ENCODE measurements around the gene SLC8B1. TPM values are rescaled to one million over a fixed set of nuclear protein-coding genes. Genes with fewer than 3 reads are reported as not detected.

SLC8B1 gene
- total RNA-seq, 1 experiment from 2014 or later = 13.0 TPM

DNA sequence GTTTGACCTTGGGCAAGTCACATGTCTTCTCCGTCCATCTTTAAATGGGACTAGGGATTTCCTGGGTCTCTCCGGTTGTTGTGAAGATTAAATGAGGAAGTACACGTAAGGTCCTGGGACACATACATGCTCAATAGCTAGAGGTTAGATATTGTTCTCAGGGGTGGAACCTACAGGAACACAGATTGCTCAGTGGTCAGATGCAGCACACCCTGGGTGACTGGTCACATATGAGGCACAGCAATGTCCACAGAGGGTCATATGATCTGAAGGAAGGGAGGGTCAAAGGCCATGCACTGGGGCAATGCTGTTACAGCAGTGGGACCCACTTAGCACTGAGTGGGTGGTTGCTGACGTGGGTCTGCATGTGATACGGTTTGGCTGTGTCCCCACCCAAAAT, 11.4 kb upstream of the SLC8B1 start:
- Histone ChIP-seq H3K4me1 (no peaks in the 10 kb centered on the region), H3K9me3 (no peaks in the 10 kb centered on the region), H3K27me3 (replicated peaks; ENCODE audit: control insufficient read depth, insufficient read depth, low read length) (no peaks in the 10 kb centered on the region), H3K4me3 (ENCODE audit: low read depth, low read length) (no peak overlapping the region), H3K36me3 (ENCODE audit: control insufficient read depth, insufficient read depth, low read length) (no peaks in the 10 kb centered on the region)
- Mint-ChIP-seq H3K4me3 (ENCODE audit: unreplicated experiment) (no peak overlapping the region), H3K36me3 (ENCODE audit: insufficient read depth, unreplicated experiment) (no peaks in the 10 kb centered on the region), H3K27ac (ENCODE audit: unreplicated experiment) (no peak overlapping the region), H3K9me3 (ENCODE audit: unreplicated experiment) (no peaks in the 10 kb centered on the region), H3K27me3 (ENCODE audit: insufficient read depth, unreplicated experiment) (no peaks in the 10 kb centered on the region), H3K4me1 (ENCODE audit: low read depth, unreplicated experiment) (no peaks in the 10 kb centered on the region)
- DNase-seq = no peak
- intact Hi-C loops (cut with micrococcal nuclease; ENCODE audit: unreplicated experiment) = no loop called here
- ChIA-PET CTCF (no interaction called here), POLR2A (no interaction called here)
- TF ChIP-seq, protein P1, sequence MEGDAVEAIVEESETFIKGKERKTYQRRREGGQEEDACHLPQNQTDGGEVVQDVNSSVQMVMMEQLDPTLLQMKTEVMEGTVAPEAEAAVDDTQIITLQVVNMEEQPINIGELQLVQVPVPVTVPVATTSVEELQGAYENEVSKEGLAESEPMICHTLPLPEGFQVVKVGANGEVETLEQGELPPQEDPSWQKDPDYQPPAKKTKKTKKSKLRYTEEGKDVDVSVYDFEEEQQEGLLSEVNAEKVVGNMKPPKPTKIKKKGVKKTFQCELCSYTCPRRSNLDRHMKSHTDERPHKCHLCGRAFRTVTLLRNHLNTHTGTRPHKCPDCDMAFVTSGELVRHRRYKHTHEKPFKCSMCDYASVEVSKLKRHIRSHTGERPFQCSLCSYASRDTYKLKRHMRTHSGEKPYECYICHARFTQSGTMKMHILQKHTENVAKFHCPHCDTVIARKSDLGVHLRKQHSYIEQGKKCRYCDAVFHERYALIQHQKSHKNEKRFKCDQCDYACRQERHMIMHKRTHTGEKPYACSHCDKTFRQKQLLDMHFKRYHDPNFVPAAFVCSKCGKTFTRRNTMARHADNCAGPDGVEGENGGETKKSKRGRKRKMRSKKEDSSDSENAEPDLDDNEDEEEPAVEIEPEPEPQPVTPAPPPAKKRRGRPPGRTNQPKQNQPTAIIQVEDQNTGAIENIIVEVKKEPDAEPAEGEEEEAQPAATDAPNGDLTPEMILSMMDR (IDR thresholded peaks at IDR 0.05; ENCODE audit: insufficient read depth in 1 of 2, low read depth in 1 of 2, low read length in 1 of 2, severe bottlenecking in 1 of 2, unreplicated experiment in 1 of 2) = no peak
- no TSS peak for BruUV-seq (replicated peaks)

DNA sequence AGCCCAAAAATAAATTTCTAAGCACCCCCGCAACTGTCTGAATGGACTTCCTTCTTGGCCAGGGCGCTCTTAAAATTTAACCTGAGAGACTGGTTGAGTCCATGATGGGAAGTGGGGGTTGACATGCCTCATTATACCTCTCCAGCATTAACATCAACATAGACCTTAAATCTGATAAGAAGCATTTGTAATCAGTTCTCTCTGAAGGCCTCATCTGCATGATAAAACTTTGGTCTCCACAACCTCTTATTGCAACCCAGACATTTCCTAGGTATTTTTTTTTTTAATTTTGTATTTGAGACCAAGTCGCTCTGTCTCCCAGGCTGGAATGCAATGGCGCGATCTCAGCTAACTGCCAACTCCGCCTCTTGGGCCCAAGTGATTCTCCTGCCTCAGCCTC, 10.4 kb upstream of the SLC8B1 start:
- no TSS peak for BruUV-seq (replicated peaks)
- DNase-seq = no peak
- H3K27me3 Mint-ChIP-seq (ENCODE audit: insufficient read depth, unreplicated experiment) = no peaks in the 10 kb centered on the region
- CTCF ChIA-PET = no interaction called here
- Histone ChIP-seq H3K27me3 (replicated peaks; ENCODE audit: control insufficient read depth, insufficient read depth, low read length) (no peaks in the 10 kb centered on the region), H3K36me3 (ENCODE audit: control insufficient read depth, insufficient read depth, low read length) (no peaks in the 10 kb centered on the region), H3K9me3 (no peaks in the 10 kb centered on the region), H3K4me1 (no peaks in the 10 kb centered on the region), H3K4me3 (ENCODE audit: low read depth, low read length) (no peak overlapping the region)
- no peaks in the 10 kb centered on the region for H3K36me3 Mint-ChIP-seq (ENCODE audit: insufficient read depth, unreplicated experiment)
- no peak overlapping the region for H3K27ac Mint-ChIP-seq (ENCODE audit: unreplicated experiment)
- H3K9me3 Mint-ChIP-seq (ENCODE audit: unreplicated experiment) = no peaks in the 10 kb centered on the region
- no peak overlapping the region for H3K4me3 Mint-ChIP-seq (ENCODE audit: unreplicated experiment)
- TF ChIP-seq, protein P1 (IDR thresholded peaks at IDR 0.05; ENCODE audit: insufficient read depth in 1 of 2, low read depth in 1 of 2, low read length in 1 of 2, severe bottlenecking in 1 of 2, unreplicated experiment in 1 of 2) = no peak
- POLR2A ChIA-PET = no interaction called here
- no peaks in the 10 kb centered on the region for H3K4me1 Mint-ChIP-seq (ENCODE audit: low read depth, unreplicated experiment)
- intact Hi-C loops (cut with micrococcal nuclease; ENCODE audit: unreplicated experiment) = no loop called here

DNA sequence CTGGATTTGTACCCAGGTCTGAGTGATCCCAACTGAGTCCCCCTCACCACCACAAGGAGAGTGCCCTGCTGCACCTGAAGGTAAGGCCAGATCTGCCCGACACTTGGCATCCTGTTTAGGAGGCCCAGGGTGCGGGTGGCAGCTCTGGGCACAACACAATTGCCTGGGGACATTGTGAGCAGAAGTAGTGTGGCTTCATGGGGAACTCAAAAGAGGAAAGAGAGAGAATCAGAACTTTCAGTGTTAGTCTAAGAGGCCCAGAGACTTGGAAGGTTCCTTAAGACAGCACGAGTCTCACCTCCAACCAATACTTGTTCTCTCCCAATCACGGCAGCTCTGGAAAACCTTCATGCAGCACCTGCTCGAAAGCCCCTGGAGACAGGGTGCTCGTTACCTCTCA, 6.6 kb upstream of the SLC8B1 start:
- Mint-ChIP-seq H3K36me3 (ENCODE audit: insufficient read depth, unreplicated experiment) (no peaks in the 10 kb centered on the region), H3K27me3 (ENCODE audit: insufficient read depth, unreplicated experiment) (no peaks in the 10 kb centered on the region), H3K4me3 (ENCODE audit: unreplicated experiment) (no peak overlapping the region), H3K9me3 (ENCODE audit: unreplicated experiment) (no peaks in the 10 kb centered on the region), H3K27ac (ENCODE audit: unreplicated experiment) (no peak overlapping the region), H3K4me1 (ENCODE audit: low read depth, unreplicated experiment) (no peaks in the 10 kb centered on the region)
- ChIA-PET CTCF (no interaction called here), POLR2A (no interaction called here)
- H3K36me3 ChIP-seq (ENCODE audit: control insufficient read depth, insufficient read depth, low read length) = no peaks in the 10 kb centered on the region
- DNase-seq = no peak
- H3K4me3 ChIP-seq (ENCODE audit: low read depth, low read length) = no peak overlapping the region
- TF ChIP-seq, protein P1 (IDR thresholded peaks at IDR 0.05; ENCODE audit: insufficient read depth in 1 of 2, low read depth in 1 of 2, low read length in 1 of 2, severe bottlenecking in 1 of 2, unreplicated experiment in 1 of 2) = no peak
- intact Hi-C loops (cut with micrococcal nuclease; ENCODE audit: unreplicated experiment) = no loop called here
- no TSS peak for BruUV-seq (replicated peaks)
- no peaks in the 10 kb centered on the region for H3K4me1 ChIP-seq
- no peaks in the 10 kb centered on the region for H3K9me3 ChIP-seq
- H3K27me3 ChIP-seq (replicated peaks; ENCODE audit: control insufficient read depth, insufficient read depth, low read length) = no peaks in the 10 kb centered on the region
